WTC11 (cell line): ENCODE data around the gene NAALADL2. TPM values are rescaled to one million over a fixed set of nuclear protein-coding genes. Genes with fewer than 3 reads are reported as not detected.

ENCODE experiments used
- ATAC-seq: fragments of 200-7000 bp; cut with Tn5 transposase; 2 replicates; pipeline ENCODE4 v1.10.0; 2021; ENCODE audit warnings: mild to moderate bottlenecking, moderate library complexity
- CTCF ChIA-PET: fragments of 300-600 bp; sonication (Branson Sonifier 250); formaldehyde crosslinking; loops from one replicate; lab custom pipeline; 2021; ENCODE audit warnings: antibody characterized with exemption; lab: Charles Lee
- POLR2A ChIA-PET: fragments of 350-600 bp; sonication (Branson Sonifier 250); formaldehyde crosslinking; loops from one replicate; lab custom pipeline; 2021; ENCODE audit warnings: antibody characterized with exemption; lab: Charles Lee
- DNase-seq: peaks from one replicate; pipeline ENCODE4 v3.0.0; 2021; ENCODE audit warnings: low spot score
- H3K27ac Mint-ChIP-seq: 2 replicates; pipeline ENCODE4 v1.8.0; 2021; ENCODE audit warnings: mixed read lengths
- H3K27me3 Mint-ChIP-seq: 2 replicates; pipeline ENCODE4 v1.8.0; 2021; ENCODE audit warnings: low read depth, mild to moderate bottlenecking, moderate library complexity, mixed read lengths
- H3K36me3 Mint-ChIP-seq: 2 replicates; pipeline ENCODE4 v1.8.0; 2021; ENCODE audit warnings: mixed read lengths
- H3K4me1 Mint-ChIP-seq: 2 replicates; pipeline ENCODE4 v1.8.0; 2022; ENCODE audit warnings: mixed read lengths
- H3K4me3 Mint-ChIP-seq: 2 replicates; pipeline ENCODE4 v1.8.0; 2021; ENCODE audit warnings: mild to moderate bottlenecking, moderate library complexity, mixed read lengths
- H3K9me3 Mint-ChIP-seq: 2 replicates; pipeline ENCODE4 v1.8.0; 2021; ENCODE audit warnings: mixed read lengths
- ATF3 ChIP-seq: sonication (generic); formaldehyde crosslinking; conservative IDR thresholded peaks from 2 replicates; pipeline ENCODE4 v1.8.1; 2022; ENCODE audit warnings: mild to moderate bottlenecking, missing genetic modification reagents
- CREB1 ChIP-seq: sonication (generic); formaldehyde crosslinking; IDR thresholded peaks from 2 replicates; pipeline ENCODE4 v1.8.0; 2023; ENCODE audit warnings: mild to moderate bottlenecking, missing genetic modification reagents
- E2F1 ChIP-seq: sonication (generic); formaldehyde crosslinking; IDR thresholded peaks from 2 replicates; pipeline ENCODE4 v1.8.0; 2022; ENCODE audit warnings: mild to moderate bottlenecking, missing genetic modification reagents
- ELF4 ChIP-seq: sonication (generic); formaldehyde crosslinking; IDR thresholded peaks from 2 replicates; pipeline ENCODE4 v1.8.1; 2022; ENCODE audit warnings: low read depth, mild to moderate bottlenecking, moderate library complexity, missing genetic modification reagents
- EMX1 ChIP-seq: fragments of 250-450 bp; sonication (Bioruptor Pico); IDR thresholded peaks from 2 replicates; pipeline ENCODE4 v1.8.0; 2021; ENCODE audit warnings: mild to moderate bottlenecking
- FOXP1 ChIP-seq: sonication (generic); formaldehyde crosslinking; IDR thresholded peaks from 2 replicates; pipeline ENCODE4 v1.8.0; 2022; ENCODE audit warnings: missing genetic modification reagents, mild to moderate bottlenecking, moderate library complexity, borderline replicate concordance
- FOXP4 ChIP-seq: sonication (generic); formaldehyde crosslinking; IDR thresholded peaks from 2 replicates; pipeline ENCODE4 v1.8.0; 2022; ENCODE audit warnings: mild to moderate bottlenecking, missing genetic modification reagents
- KAT7 ChIP-seq: sonication (generic); formaldehyde crosslinking; IDR thresholded peaks from 2 replicates; pipeline ENCODE4 v1.8.1; 2023; ENCODE audit warnings: missing genetic modification reagents, mild to moderate bottlenecking, borderline replicate concordance
- MAX ChIP-seq: sonication (generic); formaldehyde crosslinking; IDR thresholded peaks from 2 replicates; pipeline ENCODE4 v1.8.0; 2022; ENCODE audit warnings: mild to moderate bottlenecking, missing genetic modification reagents
- NFATC4 ChIP-seq: fragments of 250-450 bp; sonication (Bioruptor Pico); IDR thresholded peaks from 2 replicates; pipeline ENCODE4 v1.9.0; 2021; ENCODE audit warnings: mild to moderate bottlenecking
- SMAD4 ChIP-seq: sonication (generic); formaldehyde crosslinking; IDR thresholded peaks from 2 replicates; pipeline ENCODE4 v1.8.0; 2022; ENCODE audit warnings: mild to moderate bottlenecking, missing genetic modification reagents
- TCF7 ChIP-seq: sonication (generic); formaldehyde crosslinking; IDR thresholded peaks from 2 replicates; pipeline ENCODE4 v1.8.0; 2022; ENCODE audit warnings: mild to moderate bottlenecking, low read depth, missing genetic modification reagents, moderate library complexity
- ZBTB43 ChIP-seq: sonication (generic); formaldehyde crosslinking; IDR thresholded peaks from 2 replicates; pipeline ENCODE4 v1.8.1; 2023; ENCODE audit warnings: mild to moderate bottlenecking, missing genetic modification reagents
- ZNF121 ChIP-seq: sonication (generic); formaldehyde crosslinking; IDR thresholded peaks from 2 replicates; pipeline ENCODE4 v1.8.0; 2023; ENCODE audit warnings: missing genetic modification reagents
- ZNF232 ChIP-seq: sonication (generic); formaldehyde crosslinking; IDR thresholded peaks from 2 replicates; pipeline ENCODE4 v1.8.0; 2022; ENCODE audit warnings: mild to moderate bottlenecking, missing genetic modification reagents
- ZNF263 ChIP-seq: sonication (generic); formaldehyde crosslinking; IDR thresholded peaks from 2 replicates; pipeline ENCODE4 v1.8.1; 2022; ENCODE audit warnings: low read depth, mild to moderate bottlenecking, moderate library complexity, missing genetic modification reagents
- ZNF416 ChIP-seq: fragments of 250-450 bp; sonication (Bioruptor Pico); IDR thresholded peaks from 2 replicates; pipeline ENCODE4 v1.9.0; 2021; ENCODE audit warnings: mild to moderate bottlenecking, inconsistent platforms
- total RNA-seq: library from RNA; stranded (reverse); gene quantifications from 3 replicates; pipeline ENCODE4 v1.2.3, GENCODE V29; 2021
- TF ChIP-seq, protein P1 (sequence below): fragments of 250-450 bp; sonication (Bioruptor Pico); IDR thresholded peaks from 2 replicates; pipeline ENCODE4 v2.1.2; 2022; ENCODE audit warnings: mild to moderate bottlenecking, moderate library complexity
- TF ChIP-seq, protein P2 (sequence below): sonication (generic); formaldehyde crosslinking; IDR thresholded peaks from 2 replicates; pipeline ENCODE4 v1.8.1; 2023; ENCODE audit warnings: mild to moderate bottlenecking, missing genetic modification reagents, moderate library complexity
- TF ChIP-seq, protein P3 (sequence below): sonication (generic); formaldehyde crosslinking; IDR thresholded peaks from 2 replicates; pipeline ENCODE4 v1.8.1; 2022; ENCODE audit warnings: missing genetic modification reagents, borderline replicate concordance

NAALADL2 gene
- total RNA-seq, 1 experiment from 2014 or later, result 1.2 TPM

GRCh38 chr3:175020101-175020500, 161.0 kb downstream of the NAALADL2 start:
- Mint-ChIP-seq H3K27ac (no peak overlapping the region), H3K4me3 (no peak overlapping the region), H3K27me3 (no peaks in the 10 kb centered on the region), H3K36me3 (no peaks in the 10 kb centered on the region), H3K9me3 (no peaks in the 10 kb centered on the region), H3K4me1 (peaks cover 43% of the 10 kb centered on the region)
- no peak for DNase-seq
- ChIA-PET CTCF (no interaction called here), POLR2A (no interaction called here)
- ATAC-seq, result no peak
- TF ChIP-seq, protein P1, sequence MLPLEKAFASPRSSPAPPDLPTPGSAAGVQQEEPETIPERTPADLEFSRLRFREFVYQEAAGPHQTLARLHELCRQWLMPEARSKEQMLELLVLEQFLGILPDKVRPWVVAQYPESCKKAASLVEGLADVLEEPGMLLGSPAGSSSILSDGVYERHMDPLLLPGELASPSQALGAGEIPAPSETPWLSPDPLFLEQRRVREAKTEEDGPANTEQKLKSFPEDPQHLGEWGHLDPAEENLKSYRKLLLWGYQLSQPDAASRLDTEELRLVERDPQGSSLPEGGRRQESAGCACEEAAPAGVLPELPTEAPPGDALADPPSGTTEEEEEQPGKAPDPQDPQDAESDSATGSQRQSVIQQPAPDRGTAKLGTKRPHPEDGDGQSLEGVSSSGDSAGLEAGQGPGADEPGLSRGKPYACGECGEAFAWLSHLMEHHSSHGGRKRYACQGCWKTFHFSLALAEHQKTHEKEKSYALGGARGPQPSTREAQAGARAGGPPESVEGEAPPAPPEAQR, result no peak
- TF ChIP-seq MAX (no peak), CREB1 (CRISPR knock-in tag) (no peak), ZNF416 (CRISPR knock-in tag) (no peak), ATF3 (no peak), ZNF121 (no peak), SMAD4 (CRISPR knock-in tag) (no peak), E2F1 (CRISPR knock-in tag) (no peak), KAT7 (CRISPR knock-in tag) (no peak), FOXP4 (CRISPR knock-in tag) (no peak), TCF7 (no peak), ZBTB43 (CRISPR knock-in tag) (no peak), EMX1 (CRISPR knock-in tag) (no peak), ZNF263 (CRISPR knock-in tag) (no peak), NFATC4 (no peak), FOXP1 (CRISPR knock-in tag) (no peak), ELF4 (CRISPR knock-in tag) (no peak), ZNF232 (CRISPR knock-in tag) (no peak)
- TF ChIP-seq, protein P2, sequence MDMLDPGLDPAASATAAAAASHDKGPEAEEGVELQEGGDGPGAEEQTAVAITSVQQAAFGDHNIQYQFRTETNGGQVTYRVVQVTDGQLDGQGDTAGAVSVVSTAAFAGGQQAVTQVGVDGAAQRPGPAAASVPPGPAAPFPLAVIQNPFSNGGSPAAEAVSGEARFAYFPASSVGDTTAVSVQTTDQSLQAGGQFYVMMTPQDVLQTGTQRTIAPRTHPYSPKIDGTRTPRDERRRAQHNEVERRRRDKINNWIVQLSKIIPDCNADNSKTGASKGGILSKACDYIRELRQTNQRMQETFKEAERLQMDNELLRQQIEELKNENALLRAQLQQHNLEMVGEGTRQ, result no peak
- TF ChIP-seq, protein P3, sequence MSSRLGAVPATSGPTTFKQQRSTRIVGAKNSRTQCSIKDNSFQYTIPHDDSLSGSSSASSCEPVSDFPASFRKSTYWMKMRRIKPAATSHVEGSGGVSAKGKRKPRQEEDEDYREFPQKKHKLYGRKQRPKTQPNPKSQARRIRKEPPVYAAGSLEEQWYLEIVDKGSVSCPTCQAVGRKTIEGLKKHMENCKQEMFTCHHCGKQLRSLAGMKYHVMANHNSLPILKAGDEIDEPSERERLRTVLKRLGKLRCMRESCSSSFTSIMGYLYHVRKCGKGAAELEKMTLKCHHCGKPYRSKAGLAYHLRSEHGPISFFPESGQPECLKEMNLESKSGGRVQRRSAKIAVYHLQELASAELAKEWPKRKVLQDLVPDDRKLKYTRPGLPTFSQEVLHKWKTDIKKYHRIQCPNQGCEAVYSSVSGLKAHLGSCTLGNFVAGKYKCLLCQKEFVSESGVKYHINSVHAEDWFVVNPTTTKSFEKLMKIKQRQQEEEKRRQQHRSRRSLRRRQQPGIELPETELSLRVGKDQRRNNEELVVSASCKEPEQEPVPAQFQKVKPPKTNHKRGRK (CRISPR knock-in tag), result no peak
